HEK293 (cell line): Measurements from ENCODE around the gene SIGLEC10.

Source experiments
- CTCF ChIA-PET: fragments of 350-600 bp; formaldehyde crosslinking; extraction: SDS; loops from one replicate; lab custom pipeline; 2021; ENCODE audit warnings: antibody characterized with exemption; lab: Yijun Ruan, JAX
- POLR2A ChIA-PET: fragments of 300-600 bp; formaldehyde crosslinking; extraction: SDS; loops from one replicate; lab custom pipeline; 2020; ENCODE audit warnings: antibody characterized with exemption, inconsistent platforms; lab: Yijun Ruan, JAX
- H3K27ac ChIP-seq: fragments of 200-500 bp; sonication (Bioruptor generic); 2 replicates; pipeline ENCODE4 v1.5.1; 2014; ENCODE audit warnings: low read depth, low read length, control low read depth, inconsistent platforms; ENCODE audit errors: extremely low read depth
- H3K36me3 ChIP-seq, 2 experiments: fragments of 200-500 bp in 1 of 2; sonication (Bioruptor generic) in 1 of 2; 1 replicate in 1 of 2; 2 replicates in 1 of 2; pipeline ENCODE4 v1.5.1; 2014 to 2017; ENCODE audit warnings: inconsistent platforms in 2 of 2, low read length in 2 of 2; ENCODE audit not compliant: control insufficient read depth in 2 of 2, insufficient read depth in 1 of 2
- H3K4me1 ChIP-seq: fragments of 200-500 bp; sonication (Bioruptor generic); 2 replicates; pipeline ENCODE4 v1.5.1; 2014; ENCODE audit warnings: mild to moderate bottlenecking, low read length, inconsistent platforms; ENCODE audit not compliant: control insufficient read depth, insufficient read depth
- H3K4me3 ChIP-seq: 2 replicates; pipeline ENCODE4 v1.5.1; 2011; ENCODE audit warnings: low read depth, mild to moderate bottlenecking, control low read depth, low read length, moderate library complexity
- H3K9me3 ChIP-seq: fragments of 200-500 bp; sonication (Bioruptor generic); 2 replicates; pipeline ENCODE4 v1.5.1; 2014; ENCODE audit warnings: low read depth, low read length, inconsistent platforms; ENCODE audit not compliant: control insufficient read depth, insufficient read depth
- ATF2 ChIP-seq: fragments of 450-650 bp; formaldehyde crosslinking; IDR thresholded peaks from 2 replicates; pipeline ENCODE4 v1.5.1; 2016; ENCODE audit warnings: missing biosample characterization, missing genetic modification characterization, low read depth
- BCL11B ChIP-seq: fragments of 450-650 bp; formaldehyde crosslinking; IDR thresholded peaks from 2 replicates; pipeline ENCODE4 v1.5.1; 2016; ENCODE audit warnings: low read depth, missing biosample characterization, missing genetic modification characterization
- HIC1 ChIP-seq: fragments of 450-650 bp; formaldehyde crosslinking; IDR thresholded peaks from 2 replicates; pipeline ENCODE4 v1.5.1; 2016; ENCODE audit warnings: missing biosample characterization, missing genetic modification characterization
- KLF1 ChIP-seq: fragments of 450-650 bp; formaldehyde crosslinking; IDR thresholded peaks from 2 replicates; pipeline ENCODE4 v1.5.1; 2016; ENCODE audit warnings: missing biosample characterization, missing genetic modification characterization
- KLF10 ChIP-seq: fragments of 450-650 bp; IDR thresholded peaks from 2 replicates; pipeline ENCODE4 v1.5.1; 2018; ENCODE audit warnings: missing biosample characterization, mild to moderate bottlenecking, missing genetic modification characterization
- KLF8 ChIP-seq: fragments of 450-650 bp; formaldehyde crosslinking; IDR thresholded peaks from 2 replicates; pipeline ENCODE4 v1.5.1; 2016; ENCODE audit warnings: missing biosample characterization, missing genetic modification characterization
- MYNN ChIP-seq: fragments of 450-650 bp; formaldehyde crosslinking; IDR thresholded peaks from 2 replicates; pipeline ENCODE4 v1.5.1; 2016; ENCODE audit warnings: missing biosample characterization, missing genetic modification characterization, borderline replicate concordance
- MZF1 ChIP-seq: fragments of 450-650 bp; formaldehyde crosslinking; IDR thresholded peaks from 2 replicates; pipeline ENCODE4 v1.5.1; 2017; ENCODE audit warnings: missing biosample characterization, missing genetic modification characterization, borderline replicate concordance
- SALL2 ChIP-seq: fragments of 450-650 bp; formaldehyde crosslinking; IDR thresholded peaks from 2 replicates; pipeline ENCODE4 v1.5.0; 2017; ENCODE audit warnings: missing biosample characterization, mild to moderate bottlenecking, missing genetic modification characterization, borderline replicate concordance
- ZBTB48 ChIP-seq: fragments of 450-650 bp; formaldehyde crosslinking; IDR thresholded peaks from 2 replicates; pipeline ENCODE4 v1.5.1; 2016; ENCODE audit warnings: missing biosample characterization, missing genetic modification characterization
- ZEB2 ChIP-seq: fragments of 450-650 bp; formaldehyde crosslinking; IDR thresholded peaks from 2 replicates; pipeline ENCODE4 v1.5.1; 2016; ENCODE audit warnings: missing biosample characterization, missing genetic modification characterization
- ZFP3 ChIP-seq: fragments of 450-650 bp; formaldehyde crosslinking; IDR thresholded peaks from 2 replicates; pipeline ENCODE4 v1.5.1; 2016; ENCODE audit warnings: low read depth, missing biosample characterization, missing genetic modification characterization
- ZNF140 ChIP-seq: fragments of 450-650 bp; formaldehyde crosslinking; IDR thresholded peaks from 2 replicates; pipeline ENCODE4 v1.5.1; 2016; ENCODE audit warnings: missing biosample characterization, missing genetic modification characterization
- ZNF146 ChIP-seq: fragments of 450-650 bp; formaldehyde crosslinking; IDR thresholded peaks from 2 replicates; pipeline ENCODE4 v1.5.1; 2016; ENCODE audit warnings: missing biosample characterization, missing genetic modification characterization
- ZNF157 ChIP-seq: fragments of 450-650 bp; formaldehyde crosslinking; IDR thresholded peaks from 2 replicates; pipeline ENCODE4 v1.5.1; 2016; ENCODE audit warnings: missing biosample characterization, missing genetic modification characterization
- ZNF302 ChIP-seq: fragments of 450-650 bp; formaldehyde crosslinking; IDR thresholded peaks from 2 replicates; pipeline ENCODE4 v1.5.1; 2016; ENCODE audit warnings: missing biosample characterization, missing genetic modification characterization, low read depth
- ZNF48 ChIP-seq: fragments of 450-650 bp; formaldehyde crosslinking; IDR thresholded peaks from 2 replicates; pipeline ENCODE4 v1.5.1; 2016; ENCODE audit warnings: missing biosample characterization, missing genetic modification characterization
- ZNF530 ChIP-seq: fragments of 450-650 bp; formaldehyde crosslinking; IDR thresholded peaks from 2 replicates; pipeline ENCODE4 v1.5.1; 2016; ENCODE audit warnings: low read depth, missing biosample characterization, missing genetic modification characterization
- ZNF654 ChIP-seq: fragments of 450-650 bp; formaldehyde crosslinking; IDR thresholded peaks from 2 replicates; pipeline ENCODE4 v1.5.1; 2016; ENCODE audit warnings: low read depth, missing biosample characterization, missing genetic modification characterization
- ZNF785 ChIP-seq: fragments of 450-650 bp; formaldehyde crosslinking; IDR thresholded peaks from 2 replicates; pipeline ENCODE4 v1.5.1; 2016; ENCODE audit warnings: missing biosample characterization, missing genetic modification characterization
- ZNF791 ChIP-seq: fragments of 450-650 bp; formaldehyde crosslinking; IDR thresholded peaks from 2 replicates; pipeline ENCODE4 v1.5.1; 2016; ENCODE audit warnings: missing biosample characterization, missing genetic modification characterization
- ZNF837 ChIP-seq: fragments of 450-650 bp; formaldehyde crosslinking; IDR thresholded peaks from 2 replicates; pipeline ENCODE4 v1.5.1; 2016; ENCODE audit warnings: missing biosample characterization, missing genetic modification characterization
- ZSCAN23 ChIP-seq: fragments of 450-650 bp; formaldehyde crosslinking; IDR thresholded peaks from 2 replicates; pipeline ENCODE4 v1.5.1; 2016; ENCODE audit warnings: missing biosample characterization, missing genetic modification characterization
- ZSCAN30 ChIP-seq: fragments of 450-650 bp; IDR thresholded peaks from 2 replicates; pipeline ENCODE4 v1.5.1; 2018; ENCODE audit warnings: missing biosample characterization, mild to moderate bottlenecking, missing genetic modification characterization, moderate library complexity

The SIGLEC10 gene

GRCh38 chr19:51380379-51380778 is 37.1 kb downstream of the SIGLEC10 start:
- H3K36me3 ChIP-seq = no peaks in the 10 kb centered on the region
- H3K9me3 ChIP-seq = no peaks in the 10 kb centered on the region
- H3K27ac ChIP-seq = no peak overlapping the region
- ChIA-PET CTCF (interaction anchor here (1.2 to 1.8 kb wide), 2 partner anchors 14 to 27 kb away, joined by 7 read pairs; no protein-coding TSS in a partner anchor), POLR2A (interaction anchor here (1.4 kb wide), 1 partner anchor 13 kb away, joined by 4 read pairs; no protein-coding TSS in a partner anchor)
- no peaks in the 10 kb centered on the region for H3K4me1 ChIP-seq
- TF ChIP-seq ZEB2 (tag by site-specific recombination) (no peak), MZF1 (tag by site-specific recombination) (no peak), KLF8 (tag by site-specific recombination) (no peak), HIC1 (tag by site-specific recombination) (no peak)
- H3K4me3 ChIP-seq = no peak overlapping the region

GRCh38 chr19:51377422-51377821 is 40.0 kb downstream of the SIGLEC10 start:
- CTCF ChIA-PET = no interaction called here
- Histone ChIP-seq H3K27ac (no peak overlapping the region), H3K36me3 (no peaks in the 10 kb centered on the region), H3K4me3 (no peak overlapping the region), H3K9me3 (no peaks in the 10 kb centered on the region), H3K4me1 (no peaks in the 10 kb centered on the region)
- POLR2A ChIA-PET = interaction anchor here (0.7 to 1.5 kb wide), 3 partner anchors 10 to 38 kb away, joined by 3 to 6 read pairs (median 6); no protein-coding TSS in a partner anchor
- TF ChIP-seq KLF1 (tag by site-specific recombination) = no peak

GRCh38 chr19:51375504-51376221 is 41.8 kb downstream of the SIGLEC10 start:
- H3K36me3 ChIP-seq = no peaks in the 10 kb centered on the region
- H3K27ac ChIP-seq = no peak overlapping the region
- no peak overlapping the region for H3K4me3 ChIP-seq
- no peak for TF ChIP-seq ZNF302 (tag by site-specific recombination)
- TF ChIP-seq ZBTB48 = no peak
- TF ChIP-seq ZSCAN30 (tag by site-specific recombination) = no peak
- TF ChIP-seq SALL2 = no peak
- TF ChIP-seq ZNF785 (tag by site-specific recombination) = no peak
- TF ChIP-seq ZNF48 = no peak
- TF ChIP-seq ATF2 (tag by site-specific recombination) = no peak
- no peak for TF ChIP-seq ZNF146 (tag by site-specific recombination)
- no peak for TF ChIP-seq MYNN
- no peak for TF ChIP-seq MZF1 (tag by site-specific recombination)
- no peak for TF ChIP-seq ZNF140 (tag by site-specific recombination)
- no peak for TF ChIP-seq ZFP3 (tag by site-specific recombination)
- TF ChIP-seq ZSCAN23 (tag by site-specific recombination) = no peak
- no peak for TF ChIP-seq ZNF837 (tag by site-specific recombination)
- no peak for TF ChIP-seq ZNF654 (tag by site-specific recombination)
- TF ChIP-seq ZNF157 (tag by site-specific recombination) = no peak
- TF ChIP-seq ZNF530 (tag by site-specific recombination) = no peak
- no peak for TF ChIP-seq ZNF791 (tag by site-specific recombination)
- no peak for TF ChIP-seq KLF10 (tag by site-specific recombination)
- no peak for TF ChIP-seq BCL11B (tag by site-specific recombination)
- H3K9me3 ChIP-seq = no peaks in the 10 kb centered on the region
- CTCF ChIA-PET = no interaction called here
- no peaks in the 10 kb centered on the region for H3K4me1 ChIP-seq
- POLR2A ChIA-PET = no interaction called here
